NCI-H1694 (cell line): ENCODE data around the gene HDGF.

ENCODE experiments used
- DNase-seq: peaks from one replicate; lab custom pipeline; 2025; lab: John Stamatoyannopoulos, UW

The HDGF gene

DNA sequence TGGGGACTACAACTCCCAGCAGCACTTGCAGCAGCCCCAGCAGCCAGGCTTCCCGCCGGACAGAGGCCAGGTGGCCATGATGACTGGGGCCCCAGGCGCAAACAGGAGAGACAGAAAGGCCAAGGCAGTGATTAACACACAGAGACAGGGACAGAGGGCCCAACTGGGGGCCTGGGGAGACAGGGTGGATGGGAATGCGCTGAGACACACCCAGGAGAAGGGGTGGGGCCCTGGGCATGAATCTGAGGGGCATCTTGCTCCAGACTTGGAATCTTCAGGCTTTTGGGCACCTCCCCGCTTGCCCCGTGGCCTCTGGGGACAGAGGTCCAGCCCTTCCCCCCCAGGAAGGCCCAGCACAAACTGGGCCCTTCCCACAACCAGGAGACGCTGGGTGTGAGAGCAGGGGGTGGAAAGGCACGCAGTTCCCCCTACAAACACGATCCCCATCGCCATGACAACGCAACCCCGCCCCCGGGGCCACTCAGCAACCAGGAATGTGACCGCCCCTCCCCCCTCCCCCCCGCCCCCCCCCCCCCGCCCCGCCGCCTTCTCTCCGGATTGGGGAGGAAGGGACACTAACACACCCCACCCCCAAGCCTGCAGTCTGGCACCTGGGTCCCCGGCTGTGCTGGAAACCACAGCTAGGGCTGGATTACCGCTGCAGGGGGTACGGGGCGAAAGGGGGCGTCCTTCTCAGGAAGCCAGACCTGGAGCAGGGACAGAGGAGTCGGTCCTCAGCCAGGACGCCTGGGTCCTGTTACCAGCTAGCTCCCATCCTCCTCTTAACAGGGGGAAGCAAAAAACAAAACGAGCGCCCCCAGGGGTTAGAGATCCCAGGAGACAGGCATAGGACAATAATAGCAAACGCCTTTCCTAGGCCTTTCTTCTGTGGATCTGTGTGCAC is 4.5 kb downstream of the HDGF start:
- DNase-seq, result peak; percentile 60

DNA sequence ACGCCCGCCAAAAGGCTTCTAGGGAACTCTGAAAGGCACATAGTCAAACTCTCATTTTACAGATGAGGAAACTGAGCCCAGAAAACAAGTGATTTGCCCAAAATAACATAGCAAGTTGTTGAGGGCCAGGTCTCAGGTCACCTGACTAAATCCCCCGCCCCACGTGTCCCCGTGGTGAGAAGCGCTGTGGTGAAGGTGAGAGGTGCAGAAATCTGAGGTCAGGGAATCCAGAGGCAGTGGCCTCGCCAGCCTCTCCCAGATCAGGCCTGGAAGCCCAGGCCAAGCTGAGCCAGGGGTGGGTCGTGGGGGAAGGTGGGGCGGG is 5.1 kb downstream of the HDGF start:
- DNase-seq, result no peak

DNA sequence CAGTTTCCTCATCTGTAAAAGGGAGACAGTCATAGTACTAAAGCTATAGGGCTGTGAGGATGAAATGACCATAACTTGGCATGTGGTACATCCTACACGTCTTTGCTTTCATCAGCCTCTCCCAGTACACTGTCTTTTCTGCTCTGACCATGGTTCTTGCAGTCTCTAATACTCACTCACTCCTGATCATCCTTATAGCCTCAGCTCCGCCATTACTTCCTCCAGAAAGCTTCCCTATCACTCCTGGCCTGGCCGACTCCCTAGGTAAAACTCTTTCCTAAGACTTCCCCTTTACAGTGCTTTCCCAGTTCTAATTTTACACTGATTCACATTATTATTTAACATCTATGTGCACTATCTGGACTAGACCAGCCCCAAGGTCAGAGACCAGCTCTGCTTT is 5.6 kb downstream of the HDGF start:
- no peak for DNase-seq

DNA sequence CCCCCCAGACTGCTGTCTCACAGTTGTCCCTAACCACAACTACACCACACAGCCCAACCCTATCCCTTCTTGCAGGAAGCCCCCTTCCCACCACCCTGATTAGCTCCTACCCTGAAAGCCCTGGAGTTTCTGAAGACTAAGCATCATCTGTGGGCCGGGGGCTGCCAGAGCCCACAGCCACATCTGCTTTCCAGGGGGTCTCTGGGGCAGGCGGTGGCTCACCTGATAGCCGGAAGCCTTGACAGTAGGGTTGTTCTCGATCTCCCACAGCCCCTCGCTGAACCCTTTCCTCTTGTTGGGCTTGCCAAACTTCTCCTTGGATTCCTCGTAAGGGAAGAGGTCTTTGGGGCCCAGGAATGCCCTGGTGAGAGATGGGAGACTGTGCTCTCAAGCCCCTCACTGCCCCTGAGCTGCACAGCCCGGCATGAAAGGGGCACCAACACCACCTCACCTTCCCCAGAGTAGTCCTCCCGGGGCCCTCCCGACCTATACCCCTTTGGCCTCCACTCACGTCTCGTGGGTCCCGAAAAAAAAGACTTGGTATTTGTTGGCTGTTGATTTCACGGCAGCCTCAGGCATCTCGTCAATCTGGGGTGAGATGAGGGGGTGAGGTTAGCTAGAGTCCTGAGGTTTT is 6.6 kb downstream of the HDGF start:
- no peak for DNase-seq

DNA sequence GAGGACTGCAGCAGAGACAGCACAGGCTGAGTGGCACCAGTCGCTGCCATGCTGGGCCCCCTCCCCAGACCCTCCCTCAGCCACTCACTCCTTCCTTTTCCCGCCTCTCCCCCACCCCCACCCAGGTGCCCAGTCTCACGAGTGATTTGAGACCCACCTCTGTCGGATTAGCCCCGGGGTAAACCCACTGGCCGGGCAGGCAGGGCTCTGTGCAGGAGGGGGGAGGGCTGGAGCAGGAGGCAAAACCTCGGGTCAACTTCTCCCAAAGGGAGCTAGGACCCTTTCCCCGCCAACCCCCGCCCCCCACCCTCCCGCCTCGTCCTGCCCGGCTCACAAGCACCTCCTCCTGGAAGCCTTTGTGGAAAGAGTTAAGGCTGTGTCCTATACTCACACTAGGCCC is 7.1 kb downstream of the HDGF start:
- no peak for DNase-seq

DNA sequence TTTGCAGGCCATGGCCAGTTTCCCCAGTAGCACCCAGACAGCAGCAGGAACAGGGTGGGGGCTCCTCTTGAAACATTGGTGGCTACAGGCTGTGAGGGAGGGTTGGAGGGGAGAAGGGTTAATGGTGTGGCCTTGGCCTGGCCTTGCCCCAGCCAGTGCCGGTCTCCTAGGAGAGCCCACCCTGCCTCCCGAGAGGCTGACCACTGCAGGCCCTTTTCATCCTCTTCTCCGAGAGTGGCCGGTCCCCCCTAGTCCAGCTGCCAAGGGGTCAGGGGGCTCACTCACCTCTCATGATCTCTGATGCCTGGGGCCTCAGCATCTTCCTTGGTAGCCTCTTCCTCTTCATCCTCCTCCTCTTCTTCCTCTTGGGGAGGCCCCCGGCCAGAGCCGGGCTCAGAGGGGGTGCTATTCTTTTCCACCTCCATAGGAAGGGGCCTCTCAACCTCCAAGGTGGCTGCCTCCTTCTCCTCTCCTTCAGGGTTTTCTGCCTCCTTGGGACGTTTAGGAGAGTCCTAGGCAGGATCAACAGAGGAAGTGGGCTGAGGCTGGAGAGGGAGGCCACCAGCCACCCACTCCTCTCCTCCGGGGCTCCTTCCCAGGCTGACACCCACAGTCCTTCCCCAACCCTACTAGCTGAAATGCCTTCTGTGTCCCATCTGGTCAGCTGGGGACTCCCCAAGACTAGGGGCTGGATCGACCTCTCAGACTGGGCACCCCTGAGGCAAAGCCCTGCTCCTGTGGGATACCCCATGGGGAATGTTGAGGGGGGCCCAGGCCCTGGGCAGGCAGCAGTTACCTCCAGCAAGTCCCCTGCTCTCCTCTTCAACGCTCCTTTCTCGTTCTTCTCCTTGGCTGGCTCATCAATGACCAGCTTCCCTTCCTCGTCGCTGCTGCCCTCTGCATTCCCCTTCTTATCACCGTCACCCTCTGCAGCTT is 7.8 kb downstream of the HDGF start:
- DNase-seq, result no peak

DNA sequence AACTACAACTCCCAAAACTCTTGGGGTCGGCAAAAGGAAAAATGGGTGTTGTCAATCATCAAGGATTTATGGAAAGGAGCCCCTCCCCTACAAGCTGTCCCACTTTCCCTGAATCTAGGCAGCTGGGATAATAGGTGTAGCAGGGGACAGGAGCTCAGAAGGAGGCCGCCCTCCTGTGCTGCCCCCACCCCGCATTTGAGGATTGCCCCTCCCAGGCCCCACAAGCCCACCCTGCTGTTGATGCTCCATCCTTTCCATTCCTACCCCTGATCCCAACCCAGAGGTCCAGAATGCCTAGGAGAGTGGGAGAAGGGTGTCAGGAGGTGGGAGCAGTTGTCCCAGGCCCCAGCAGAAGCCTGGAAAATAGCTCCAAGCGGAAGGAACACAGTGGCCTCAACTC is 8.7 kb downstream of the HDGF start:
- DNase-seq, result no peak

DNA sequence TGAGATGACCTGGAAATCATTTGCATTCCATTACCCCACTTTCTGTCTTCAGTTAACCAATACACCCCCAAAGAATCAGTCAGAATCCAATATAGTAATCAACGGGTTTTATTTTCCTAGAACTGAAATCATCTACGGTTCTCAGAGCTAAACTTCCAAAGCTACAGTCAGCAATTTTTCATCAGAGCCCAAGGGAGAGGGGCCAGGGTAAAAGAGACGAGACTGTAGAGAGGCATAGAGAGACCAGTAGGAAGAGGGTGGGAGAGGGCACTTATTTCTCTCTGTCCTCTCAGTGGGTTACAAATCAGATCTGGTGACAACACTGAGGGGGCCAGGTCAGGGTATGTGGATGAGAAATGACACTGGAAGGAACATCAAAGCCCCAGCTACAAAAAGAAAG is 9.5 kb downstream of the HDGF start:
- no peak for DNase-seq

DNA sequence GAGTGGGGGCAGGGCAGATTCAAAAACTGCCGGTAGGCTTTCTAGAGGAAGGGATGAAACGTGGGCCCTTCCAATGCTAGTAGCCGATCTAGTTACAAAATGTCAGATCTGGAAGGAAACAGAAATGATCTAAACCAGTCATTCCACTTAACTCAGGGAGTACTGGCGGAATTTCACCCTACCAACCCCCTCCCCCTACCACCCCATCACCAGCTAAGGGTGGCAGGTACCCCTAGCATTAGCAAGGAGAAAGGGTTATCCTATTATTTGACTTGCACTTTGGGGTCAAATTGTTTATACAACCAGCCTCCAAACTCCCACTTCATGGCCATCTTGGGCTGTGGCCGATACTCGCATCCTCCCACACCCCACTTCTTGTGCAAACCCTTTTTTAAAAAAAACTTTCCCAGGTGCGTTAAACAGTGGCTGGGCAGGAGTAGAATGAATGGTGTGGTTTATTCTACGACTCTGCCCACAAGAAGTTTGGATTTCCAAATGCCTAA is 9.9 kb downstream of the HDGF start:
- no peak for DNase-seq

DNA sequence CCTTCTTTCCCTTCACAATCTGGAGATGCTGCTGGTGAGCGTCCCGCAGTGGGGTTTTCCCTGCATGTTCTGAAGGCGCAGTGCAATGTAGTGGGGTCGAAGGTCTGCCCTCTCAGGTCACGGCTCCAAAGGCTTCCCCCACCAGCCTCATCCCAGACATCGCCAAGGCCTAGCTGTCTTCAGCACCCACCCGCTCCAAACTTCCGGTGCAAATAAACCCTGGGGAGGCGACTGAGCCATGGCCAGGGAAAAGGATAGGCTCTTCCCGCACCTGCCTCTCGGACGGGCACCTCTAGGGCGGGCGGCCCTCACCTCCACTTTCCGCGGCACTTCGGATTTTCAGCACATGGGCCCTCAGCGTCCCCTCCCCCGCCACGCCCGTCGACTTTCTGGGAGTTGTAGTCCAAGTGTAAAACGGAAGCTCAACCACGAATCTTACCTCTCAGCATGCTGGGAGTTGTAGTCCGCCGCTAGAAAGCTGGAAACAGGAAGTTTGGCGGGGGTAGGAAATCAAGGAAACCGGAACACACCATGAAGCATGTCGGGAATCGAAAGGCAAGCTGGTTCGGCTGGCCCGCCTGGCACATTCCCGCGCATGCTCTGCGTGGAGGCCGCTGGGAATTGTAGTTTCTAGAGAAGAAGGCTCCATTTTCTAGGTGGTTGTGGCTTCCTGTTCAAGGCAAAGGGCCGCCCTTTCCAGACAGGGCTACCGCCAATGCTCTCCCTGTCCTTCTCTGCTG is 10.6 kb downstream of the HDGF start, which contains the start of gene MRPL24:
MRPL24 (minus strand) TSS at position 348 of the 740 bp plus-strand sequence. CDS start 2,384 bp downstream, outside the sequence.
- DNase-seq, result peak; percentile 100

DNA sequence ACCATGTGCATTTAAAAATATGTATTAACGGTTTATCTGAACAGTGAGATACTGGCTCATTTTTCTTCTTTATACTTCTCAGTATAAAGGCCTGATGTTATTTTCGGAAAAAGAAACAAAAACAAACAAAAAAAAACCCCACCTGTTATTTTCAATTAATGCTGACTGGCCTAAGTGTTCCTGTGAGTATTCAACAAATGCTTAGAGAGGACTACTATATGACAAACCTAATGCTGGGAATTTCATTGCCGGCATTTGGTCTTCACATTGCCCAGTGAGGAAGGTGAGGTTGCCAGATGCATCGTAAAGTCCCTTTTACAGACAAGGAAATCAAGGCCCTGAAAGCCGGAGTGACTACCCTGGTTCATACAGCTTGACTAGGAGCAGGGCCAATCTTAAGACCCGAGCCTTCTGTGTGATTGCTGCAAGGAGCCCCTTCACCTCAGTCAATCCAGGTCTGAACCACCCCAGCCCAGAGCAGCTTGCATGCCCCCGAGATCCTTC is 11.2 kb downstream of the HDGF start:
- DNase-seq, result no peak

DNA sequence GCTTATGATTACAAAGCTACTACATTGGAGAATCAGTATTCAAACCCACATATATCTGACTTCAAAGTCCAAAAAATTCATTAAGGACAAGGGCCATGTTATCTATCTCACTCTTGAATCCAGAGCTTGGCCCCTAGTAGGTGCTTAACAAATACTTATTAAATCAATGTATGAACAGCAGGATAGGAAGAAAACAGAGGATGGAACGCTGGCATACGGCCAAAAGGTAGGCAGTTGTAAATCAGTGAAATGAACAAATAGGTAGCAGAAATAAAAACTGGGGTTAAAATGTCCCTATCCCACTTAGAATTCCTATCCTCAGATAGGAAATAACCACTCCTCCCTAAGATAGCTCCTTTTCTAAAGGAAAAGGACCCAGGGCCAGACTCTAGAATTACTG is 12.6 kb downstream of the HDGF start:
- DNase-seq, result no peak

DNA sequence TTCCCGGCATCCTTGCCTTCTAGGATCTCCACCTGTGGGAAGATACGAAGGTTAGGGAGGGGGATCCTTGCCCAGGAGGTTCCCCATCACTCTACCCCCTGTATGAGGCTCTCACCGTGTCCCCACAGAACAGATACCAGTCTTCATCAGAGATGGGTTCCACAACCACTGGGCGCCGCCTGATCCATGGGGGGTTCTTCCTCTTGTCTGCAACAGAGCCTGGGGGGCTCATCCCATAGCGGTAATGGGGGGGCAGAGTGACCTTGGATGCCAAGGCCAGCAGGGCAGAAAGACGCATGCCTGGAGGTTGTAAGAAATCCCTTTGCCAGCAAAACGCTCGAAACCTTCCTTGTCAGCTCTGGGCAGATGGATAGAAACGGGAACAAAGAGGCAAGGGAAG is 13.1 kb downstream of the HDGF start:
- DNase-seq, result no peak

DNA sequence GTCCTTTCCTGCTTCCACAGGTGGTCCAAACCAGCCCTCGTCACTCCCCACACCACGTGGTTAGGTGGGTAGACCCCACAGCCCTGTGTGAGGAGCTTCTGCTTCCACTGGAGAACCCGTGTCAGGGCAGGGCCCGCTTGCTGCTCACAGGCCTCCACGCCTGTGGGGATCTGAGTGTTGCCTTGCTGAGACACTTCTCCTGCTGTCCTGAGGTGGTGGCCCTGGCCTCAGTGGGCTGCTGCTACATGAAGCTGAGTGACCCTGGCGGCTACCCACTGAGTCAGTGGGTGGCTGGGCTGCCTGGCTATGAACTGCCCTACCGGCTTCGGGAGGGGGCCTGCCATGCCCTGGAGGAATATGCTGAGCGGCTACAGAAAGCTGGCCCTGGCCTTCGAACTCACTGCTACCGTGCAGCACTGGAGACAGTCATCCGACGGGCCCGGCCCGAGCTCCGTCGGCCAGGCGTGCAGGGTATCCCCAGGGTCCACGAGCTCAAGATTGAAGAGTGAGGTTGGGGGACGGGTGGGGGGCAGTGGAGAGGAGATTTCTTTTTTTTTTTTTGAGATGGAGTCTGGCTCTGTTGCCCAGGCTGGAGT is 17.4 kb downstream of the HDGF start:
- DNase-seq, result no peak

DNA sequence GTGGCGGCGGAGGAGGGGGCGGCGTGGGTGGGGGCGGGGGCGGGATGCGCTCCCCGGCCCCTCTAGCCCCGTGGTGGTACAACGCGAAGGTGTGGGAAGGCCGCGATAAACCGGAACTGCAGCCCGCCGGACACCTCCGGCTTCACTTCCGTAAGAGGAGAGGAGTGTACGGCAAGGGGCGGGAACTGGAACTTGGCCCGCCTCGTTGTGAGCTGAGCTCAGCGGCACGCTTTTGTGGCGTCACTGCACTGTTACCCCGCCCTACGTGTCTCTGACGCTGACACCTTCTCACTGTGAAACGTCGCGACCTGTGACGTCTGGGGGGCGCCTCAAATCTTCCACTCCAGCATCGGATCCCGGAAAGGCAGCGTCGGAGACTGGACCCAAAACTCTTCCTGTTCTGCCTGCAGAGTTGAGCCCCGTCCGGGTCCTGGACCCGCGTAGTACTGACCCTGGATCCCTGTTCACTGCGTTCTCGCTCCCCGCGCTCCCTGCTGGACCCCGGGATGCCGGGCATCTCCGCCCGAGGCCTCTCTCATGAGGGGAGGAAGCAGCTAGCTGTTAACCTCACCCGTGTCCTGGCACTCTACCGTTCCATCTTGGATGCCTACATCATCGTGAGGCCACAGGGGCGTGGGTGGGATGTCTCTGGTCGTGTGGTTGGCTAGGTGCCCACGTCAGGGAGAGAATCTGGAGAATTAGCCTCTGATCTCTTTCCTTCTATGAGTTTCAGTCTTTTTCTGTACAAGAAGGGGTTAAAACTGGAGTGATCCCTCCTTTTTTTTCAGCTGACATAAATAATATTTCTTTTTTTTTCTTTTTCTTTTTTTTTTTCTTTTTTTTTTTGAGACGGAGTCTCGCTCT is 22.6 kb downstream of the HDGF start, which contains the start of gene ISG20L2:
ISG20L2 (minus strand) TSS at position 168 of the 864 bp plus-strand sequence. CDS start 1,114 bp downstream, outside the sequence.
- peak; percentile 99 for DNase-seq

DNA sequence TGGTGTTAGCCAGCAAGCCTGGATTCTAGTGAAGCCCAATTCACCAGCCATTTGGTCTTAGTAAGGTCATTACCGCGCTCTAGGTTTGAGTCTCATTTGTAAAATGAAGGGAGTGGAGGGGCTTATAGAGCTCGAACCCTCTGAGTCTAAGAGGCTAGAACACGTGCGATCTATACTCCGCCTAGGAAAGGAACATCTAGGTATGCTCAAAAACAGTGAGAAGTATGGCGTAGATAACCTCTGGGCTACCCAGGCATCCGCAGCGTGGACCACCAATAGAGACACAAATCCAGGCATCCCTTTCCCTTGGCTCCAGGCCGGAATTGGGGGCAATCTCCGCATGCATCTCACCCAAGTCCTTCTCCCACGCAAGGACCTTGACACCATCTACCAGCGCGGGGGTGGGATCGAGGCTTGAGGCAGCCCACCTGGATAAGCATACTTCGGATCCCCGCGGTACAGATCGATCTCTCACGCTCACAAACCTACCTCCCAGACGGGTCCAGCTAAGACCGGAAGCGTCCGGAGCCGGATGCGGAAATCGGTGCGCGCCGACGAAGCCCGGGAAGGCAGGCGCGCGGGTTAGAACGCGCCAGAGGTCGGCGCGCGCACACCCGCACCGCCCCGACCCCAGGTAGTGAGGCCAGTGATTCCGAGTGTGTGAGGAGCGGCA is 23.4 kb downstream of the HDGF start, which contains the start of gene METTL25B:
METTL25B (plus strand) TSS at position 544 of the 673 bp plus-strand sequence. CDS start 636 bp downstream, outside the sequence.
- peak; percentile 82 for DNase-seq

DNA sequence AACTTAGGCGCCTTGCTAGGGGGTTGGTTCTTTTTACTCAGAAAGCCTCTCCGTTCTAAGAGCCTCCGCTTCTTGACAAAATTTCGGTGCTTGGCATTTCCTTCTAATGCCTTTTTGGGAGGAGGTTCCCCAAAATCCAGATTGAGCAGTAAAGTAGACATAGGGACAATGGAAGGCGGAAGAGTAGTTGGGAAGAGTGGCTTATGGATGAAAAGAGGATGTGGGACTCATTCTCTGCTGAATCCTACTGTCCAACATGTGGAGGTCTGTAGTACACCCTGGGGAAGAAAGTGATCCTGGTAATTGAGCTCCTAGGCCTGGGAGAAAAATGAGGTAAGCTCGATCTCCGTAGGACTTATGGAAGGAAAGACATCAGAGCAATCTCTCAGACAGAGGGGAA is 24.0 kb downstream of the HDGF start:
- DNase-seq, result no peak

DNA sequence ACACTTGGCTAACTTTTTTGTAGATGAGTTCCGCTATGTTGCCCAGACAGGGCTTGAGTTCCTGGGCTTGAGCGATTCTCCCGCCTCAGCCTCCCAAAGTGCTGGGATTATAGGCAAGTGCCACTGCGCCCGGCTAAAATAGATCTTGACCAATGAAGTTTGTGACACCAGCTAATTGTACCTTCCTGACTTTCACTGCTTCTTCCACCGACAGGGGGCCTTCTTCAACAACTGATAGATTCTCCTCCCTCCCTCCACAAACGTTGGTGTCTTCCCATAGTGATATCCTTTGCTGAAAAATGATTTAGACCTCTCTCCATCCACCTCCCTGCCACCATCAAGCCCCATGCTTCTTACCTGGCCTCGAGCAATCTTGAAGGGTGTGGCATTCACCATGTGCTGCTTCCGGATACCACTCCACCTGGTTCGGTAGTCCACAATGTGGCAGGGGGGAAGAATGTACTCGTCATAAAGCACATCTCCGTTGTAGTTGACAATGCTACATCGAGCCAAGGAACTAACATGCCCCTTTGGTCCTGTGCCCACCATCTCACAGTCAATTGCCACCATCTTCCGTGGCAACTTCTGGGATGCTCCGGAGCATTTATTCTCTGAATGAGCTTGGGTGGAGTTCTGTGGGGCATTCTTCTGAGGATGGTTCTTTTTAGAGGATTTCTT is 24.8 kb downstream of the HDGF start:
- peak; percentile 63 for DNase-seq
